Kidney epithelial cell (primary cell): ENCODE measurements around the gene AP3S1. TPM values are rescaled to one million over a fixed set of nuclear protein-coding genes. Genes with fewer than 3 reads are reported as not detected.

Experiments
- DNase-seq: peaks from one replicate; pipeline ENCODE4 v3.0.0-alpha.2; 2010; ENCODE audit warnings: low read depth
- H3K27me3 ChIP-seq: 2 replicates; pipeline ENCODE4 v1.6.0; 2011; ENCODE audit warnings: low read length; ENCODE audit not compliant: control insufficient read depth, insufficient read depth
- H3K36me3 ChIP-seq: 2 replicates; pipeline ENCODE4 v1.5.1; 2011; ENCODE audit warnings: low read length; ENCODE audit not compliant: control insufficient read depth, insufficient read depth
- H3K4me3 ChIP-seq: 2 replicates; pipeline ENCODE4 v1.5.1; 2011; ENCODE audit warnings: low read depth, mild to moderate bottlenecking, control low read depth, low read length
- total RNA-seq: library from RNA; depleted of rRNA; stranded (reverse); fragments of >200 nt; gene quantifications from 2 replicates; pipeline ENCODE4 v1.2.3, GENCODE V29; 2015
- TF ChIP-seq, protein P1 (sequence below): IDR thresholded peaks from 2 replicates; pipeline ENCODE4 v1.5.1; 2011; ENCODE audit warnings: mild to moderate bottlenecking, moderate library complexity, low read length, control low read depth, inconsistent platforms; ENCODE audit not compliant: insufficient read depth, poor library complexity, severe bottlenecking

AP3S1 gene
- total RNA-seq, 1 donor from 2014 or later: 208 TPM

DNA sequence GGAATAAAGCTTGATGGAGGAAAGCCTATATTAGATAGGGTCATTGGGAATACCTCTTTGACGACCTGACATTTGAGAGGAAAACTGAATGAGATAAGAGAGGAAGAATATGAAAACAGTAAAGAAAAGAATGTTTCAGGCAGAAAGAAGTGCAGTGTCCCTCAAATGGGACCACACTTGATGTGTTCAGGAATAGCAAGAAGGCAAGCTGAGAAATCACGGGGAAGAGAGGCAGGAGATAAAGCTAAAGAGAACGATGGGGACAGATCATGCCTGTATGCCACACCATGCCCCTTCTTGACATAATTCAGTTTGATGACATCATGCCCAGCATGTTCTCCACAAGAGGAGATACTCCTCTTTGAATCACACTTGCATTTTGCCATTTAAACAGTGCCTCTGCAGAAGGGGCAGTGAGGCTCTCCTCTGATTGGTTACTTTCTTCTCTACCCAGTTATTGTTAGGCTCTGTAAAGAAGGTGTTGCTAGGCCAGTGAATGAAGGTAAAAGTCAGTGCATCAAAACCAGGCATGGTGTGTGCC lies 7.6 kb downstream of the AP3S1 start:
- TF ChIP-seq, protein P1, sequence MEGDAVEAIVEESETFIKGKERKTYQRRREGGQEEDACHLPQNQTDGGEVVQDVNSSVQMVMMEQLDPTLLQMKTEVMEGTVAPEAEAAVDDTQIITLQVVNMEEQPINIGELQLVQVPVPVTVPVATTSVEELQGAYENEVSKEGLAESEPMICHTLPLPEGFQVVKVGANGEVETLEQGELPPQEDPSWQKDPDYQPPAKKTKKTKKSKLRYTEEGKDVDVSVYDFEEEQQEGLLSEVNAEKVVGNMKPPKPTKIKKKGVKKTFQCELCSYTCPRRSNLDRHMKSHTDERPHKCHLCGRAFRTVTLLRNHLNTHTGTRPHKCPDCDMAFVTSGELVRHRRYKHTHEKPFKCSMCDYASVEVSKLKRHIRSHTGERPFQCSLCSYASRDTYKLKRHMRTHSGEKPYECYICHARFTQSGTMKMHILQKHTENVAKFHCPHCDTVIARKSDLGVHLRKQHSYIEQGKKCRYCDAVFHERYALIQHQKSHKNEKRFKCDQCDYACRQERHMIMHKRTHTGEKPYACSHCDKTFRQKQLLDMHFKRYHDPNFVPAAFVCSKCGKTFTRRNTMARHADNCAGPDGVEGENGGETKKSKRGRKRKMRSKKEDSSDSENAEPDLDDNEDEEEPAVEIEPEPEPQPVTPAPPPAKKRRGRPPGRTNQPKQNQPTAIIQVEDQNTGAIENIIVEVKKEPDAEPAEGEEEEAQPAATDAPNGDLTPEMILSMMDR: no peak
- H3K36me3 ChIP-seq: no peaks in the 10 kb centered on the region
- no peak for DNase-seq
- no peak overlapping the region for H3K4me3 ChIP-seq
- no peaks in the 10 kb centered on the region for H3K27me3 ChIP-seq

DNA sequence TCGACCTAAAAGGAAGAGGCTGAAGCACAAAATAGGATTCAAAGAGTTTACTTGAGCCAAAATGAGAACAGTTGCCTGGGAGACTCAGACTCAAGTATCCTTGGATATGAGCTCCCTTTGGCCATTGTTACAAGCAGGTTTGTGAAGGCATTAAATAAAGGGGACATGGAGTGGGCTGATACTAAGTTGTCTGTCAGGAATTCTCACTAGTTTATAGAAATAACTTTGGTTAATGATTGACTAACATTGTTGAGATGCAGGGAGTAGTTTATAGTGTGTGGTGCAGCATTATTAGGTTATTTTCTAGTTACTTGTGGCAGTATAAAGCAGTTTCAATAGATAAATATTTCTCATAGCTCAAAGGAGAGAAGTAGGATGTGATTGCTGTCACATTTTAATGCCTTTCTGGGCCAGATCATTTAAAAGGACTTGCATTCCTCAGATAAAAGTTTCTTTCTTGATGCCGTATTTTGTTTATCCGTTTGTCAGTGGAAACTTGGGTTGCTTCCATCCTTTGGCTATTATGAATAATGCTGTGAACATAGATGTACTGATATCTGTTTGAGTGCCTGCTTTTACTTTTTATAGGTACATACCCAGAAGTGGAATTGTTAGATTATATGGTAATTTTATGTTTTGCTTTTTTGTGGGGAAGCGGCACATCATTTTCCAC lies 9.1 kb downstream of the AP3S1 start:
- TF ChIP-seq, protein P1: no peak
- Histone ChIP-seq H3K27me3 (no peaks in the 10 kb centered on the region), H3K4me3 (no peak overlapping the region), H3K36me3 (no peaks in the 10 kb centered on the region)
- DNase-seq: no peak

DNA sequence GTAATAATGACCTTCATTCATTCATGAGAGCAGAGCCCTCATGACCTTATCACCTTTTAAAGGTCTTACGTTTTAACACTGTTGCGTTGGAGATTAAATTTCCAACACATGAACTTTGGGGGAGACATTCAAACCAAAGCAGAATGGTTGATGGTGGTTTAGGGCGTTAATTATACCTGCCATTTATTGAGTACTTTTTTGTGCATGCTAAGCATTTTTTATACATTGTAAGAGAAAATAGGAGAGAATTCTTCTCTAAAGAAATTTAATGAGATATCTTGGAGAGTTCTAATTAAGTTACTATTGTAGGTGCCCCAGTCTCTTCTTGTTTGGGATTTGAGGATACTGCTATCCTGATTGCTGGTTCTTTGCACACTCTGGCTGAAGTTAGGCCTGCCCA lies 12.4 kb downstream of the AP3S1 start:
- no peak for DNase-seq
- TF ChIP-seq, protein P1: no peak
- Histone ChIP-seq H3K36me3 (no peaks in the 10 kb centered on the region), H3K27me3 (no peaks in the 10 kb centered on the region), H3K4me3 (no peak overlapping the region)

DNA sequence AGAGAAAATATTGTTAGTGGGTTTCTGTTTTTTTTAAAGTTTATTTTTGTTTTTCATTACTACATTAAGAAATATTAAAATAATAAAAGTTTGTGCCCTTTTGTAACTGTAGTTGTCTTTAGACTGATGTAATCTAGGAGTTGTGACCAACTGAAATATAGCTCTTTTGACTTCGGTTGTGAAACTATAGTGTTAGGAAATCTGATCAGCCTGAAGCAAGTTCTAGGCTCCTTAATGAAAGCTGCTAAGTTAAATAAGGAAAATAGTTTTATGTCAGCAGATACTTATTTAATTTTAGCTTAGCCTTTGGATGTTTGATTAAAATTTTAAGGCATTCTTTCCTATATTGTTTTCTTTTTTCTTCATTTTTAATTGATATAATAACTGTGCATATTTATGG lies 14.2 kb downstream of the AP3S1 start:
- Histone ChIP-seq H3K4me3 (no peak overlapping the region), H3K36me3 (no peaks in the 10 kb centered on the region), H3K27me3 (no peaks in the 10 kb centered on the region)
- no peak for DNase-seq
- TF ChIP-seq, protein P1: no peak

DNA sequence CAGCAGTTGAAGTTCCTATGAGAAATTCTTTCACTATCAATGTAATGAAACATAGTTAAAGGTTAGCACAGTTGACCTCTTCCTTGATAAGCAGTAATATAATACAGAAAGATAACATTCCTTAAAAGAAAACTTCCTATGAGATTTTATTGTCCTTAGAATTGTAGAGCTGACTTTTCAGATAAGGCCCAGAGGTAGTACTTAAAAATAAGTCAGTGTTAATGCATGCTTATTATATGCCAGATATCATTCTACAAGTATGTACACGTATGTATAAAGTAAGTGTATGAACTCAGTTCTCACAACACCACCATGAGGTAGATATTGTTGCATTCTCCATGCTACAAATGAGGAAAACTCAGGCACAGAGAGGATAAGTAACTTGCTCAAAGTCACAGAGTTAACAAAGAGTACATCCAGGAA lies 15.3 kb downstream of the AP3S1 start:
- Histone ChIP-seq H3K27me3 (no peaks in the 10 kb centered on the region), H3K36me3 (no peaks in the 10 kb centered on the region), H3K4me3 (no peak overlapping the region)
- no peak for DNase-seq
- TF ChIP-seq, protein P1: no peak
